ENCODE measurements around the gene NR3C2. TPM values are rescaled to one million over a fixed set of nuclear protein-coding genes. Genes with fewer than 3 reads are reported as not detected.

NR3C2 gene
- total and polyA plus RNA-seq, 2 of the 4 experiments (the other 2 are of a cell fraction), result 1.1 to 2.3 TPM

DNA sequence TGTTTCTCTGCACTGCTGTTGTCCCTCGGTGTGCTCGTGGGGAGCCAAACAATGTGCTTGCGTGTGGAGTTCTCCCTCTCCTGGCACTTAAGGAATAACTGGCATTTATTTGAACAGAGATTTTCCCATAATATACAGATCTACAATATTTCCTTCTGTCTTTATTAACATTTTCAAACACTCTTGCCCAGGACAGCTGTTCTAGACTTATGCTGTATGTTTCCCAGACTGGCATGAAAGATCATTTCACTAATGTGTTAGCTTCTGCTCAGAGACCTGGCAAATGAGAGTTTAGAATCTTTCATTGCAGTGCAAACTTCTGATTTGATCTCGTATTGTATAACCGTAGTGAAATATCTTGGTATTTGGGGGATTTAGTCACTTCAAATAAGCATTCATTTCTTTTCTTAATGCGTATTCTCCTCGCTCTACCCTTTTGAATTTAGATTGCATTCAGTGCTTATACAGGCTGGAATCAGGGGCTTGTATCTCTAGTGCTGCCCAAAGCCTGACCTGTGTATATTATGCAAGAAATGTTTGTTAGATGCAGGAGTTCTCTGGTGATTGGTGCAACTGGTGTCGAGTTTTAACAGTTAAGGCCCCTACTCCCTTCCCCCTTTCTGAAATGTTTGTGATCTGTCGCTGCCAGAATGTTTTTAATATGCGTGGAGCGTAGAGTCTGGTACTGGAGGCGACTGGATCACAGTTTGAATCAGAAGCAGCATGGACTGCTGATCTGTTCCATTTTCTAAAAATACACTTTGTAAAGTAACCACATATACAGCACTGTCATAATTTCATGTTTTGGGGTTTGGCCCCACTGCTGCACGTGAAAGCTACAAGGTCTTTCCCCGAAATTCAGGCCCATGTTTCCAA, 384.0 kb downstream of the NR3C2 start:
- TF ChIP-seq MAZ (IDR thresholded peaks at IDR 0.05; ENCODE audit: borderline replicate concordance, low read depth, low read length), result no peak
- no peak for TF ChIP-seq MXI1 (IDR thresholded peaks at IDR 0.05; ENCODE audit: borderline replicate concordance, low read depth, low read length)
- TF ChIP-seq MAFK (IDR thresholded peaks at IDR 0.05; ENCODE audit: low read depth, low read length), result no peak
- TF ChIP-seq BHLHE40 (IDR thresholded peaks at IDR 0.05; ENCODE audit: low read depth, low read length), result no peak
- TF ChIP-seq, protein P1, sequence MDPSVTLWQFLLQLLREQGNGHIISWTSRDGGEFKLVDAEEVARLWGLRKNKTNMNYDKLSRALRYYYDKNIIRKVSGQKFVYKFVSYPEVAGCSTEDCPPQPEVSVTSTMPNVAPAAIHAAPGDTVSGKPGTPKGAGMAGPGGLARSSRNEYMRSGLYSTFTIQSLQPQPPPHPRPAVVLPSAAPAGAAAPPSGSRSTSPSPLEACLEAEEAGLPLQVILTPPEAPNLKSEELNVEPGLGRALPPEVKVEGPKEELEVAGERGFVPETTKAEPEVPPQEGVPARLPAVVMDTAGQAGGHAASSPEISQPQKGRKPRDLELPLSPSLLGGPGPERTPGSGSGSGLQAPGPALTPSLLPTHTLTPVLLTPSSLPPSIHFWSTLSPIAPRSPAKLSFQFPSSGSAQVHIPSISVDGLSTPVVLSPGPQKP (IDR thresholded peaks at IDR 0.05; ENCODE audit: borderline replicate concordance, low read depth, low read length), result no peak
- TF ChIP-seq, protein P2, sequence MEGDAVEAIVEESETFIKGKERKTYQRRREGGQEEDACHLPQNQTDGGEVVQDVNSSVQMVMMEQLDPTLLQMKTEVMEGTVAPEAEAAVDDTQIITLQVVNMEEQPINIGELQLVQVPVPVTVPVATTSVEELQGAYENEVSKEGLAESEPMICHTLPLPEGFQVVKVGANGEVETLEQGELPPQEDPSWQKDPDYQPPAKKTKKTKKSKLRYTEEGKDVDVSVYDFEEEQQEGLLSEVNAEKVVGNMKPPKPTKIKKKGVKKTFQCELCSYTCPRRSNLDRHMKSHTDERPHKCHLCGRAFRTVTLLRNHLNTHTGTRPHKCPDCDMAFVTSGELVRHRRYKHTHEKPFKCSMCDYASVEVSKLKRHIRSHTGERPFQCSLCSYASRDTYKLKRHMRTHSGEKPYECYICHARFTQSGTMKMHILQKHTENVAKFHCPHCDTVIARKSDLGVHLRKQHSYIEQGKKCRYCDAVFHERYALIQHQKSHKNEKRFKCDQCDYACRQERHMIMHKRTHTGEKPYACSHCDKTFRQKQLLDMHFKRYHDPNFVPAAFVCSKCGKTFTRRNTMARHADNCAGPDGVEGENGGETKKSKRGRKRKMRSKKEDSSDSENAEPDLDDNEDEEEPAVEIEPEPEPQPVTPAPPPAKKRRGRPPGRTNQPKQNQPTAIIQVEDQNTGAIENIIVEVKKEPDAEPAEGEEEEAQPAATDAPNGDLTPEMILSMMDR (conservative IDR thresholded peaks at IDR 0.05; ENCODE audit: low read depth, low read length), result no peak
- no peak for TF ChIP-seq NFE2L2 (IDR thresholded peaks at IDR 0.05; ENCODE audit: low read depth, low read length)
- TF ChIP-seq POLR2A (IDR thresholded peaks at IDR 0.05; ENCODE audit: low read depth, low read length), result no peak
- no peak for TF ChIP-seq SMC3 (IDR thresholded peaks at IDR 0.05; ENCODE audit: low read depth, low read length)
- TF ChIP-seq CEBPB (IDR thresholded peaks at IDR 0.05; ENCODE audit: low read depth, low read length), result no peak
- no peak for TF ChIP-seq RAD21 (IDR thresholded peaks at IDR 0.05; ENCODE audit: low read length)
- TF ChIP-seq RFX5 (IDR thresholded peaks at IDR 0.05; ENCODE audit: low read depth, low read length), result no peak
- TF ChIP-seq, protein P3, sequence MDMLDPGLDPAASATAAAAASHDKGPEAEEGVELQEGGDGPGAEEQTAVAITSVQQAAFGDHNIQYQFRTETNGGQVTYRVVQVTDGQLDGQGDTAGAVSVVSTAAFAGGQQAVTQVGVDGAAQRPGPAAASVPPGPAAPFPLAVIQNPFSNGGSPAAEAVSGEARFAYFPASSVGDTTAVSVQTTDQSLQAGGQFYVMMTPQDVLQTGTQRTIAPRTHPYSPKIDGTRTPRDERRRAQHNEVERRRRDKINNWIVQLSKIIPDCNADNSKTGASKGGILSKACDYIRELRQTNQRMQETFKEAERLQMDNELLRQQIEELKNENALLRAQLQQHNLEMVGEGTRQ (IDR thresholded peaks at IDR 0.05; ENCODE audit: low read depth, low read length), result no peak
- no peak for TF ChIP-seq RCOR1 (IDR thresholded peaks at IDR 0.05; ENCODE audit: insufficient replicate concordance, low read length)
- TF ChIP-seq CHD1 (IDR thresholded peaks at IDR 0.05; ENCODE audit: low read depth, low read length), result no peak
- CTCF ChIA-PET, result no interaction called here

More for the DNA sequence above, 384.0 kb downstream of the NR3C2 start:
- Histone ChIP-seq H3K14ac (replicated peaks; ENCODE audit: low read depth, low read length) (no peak overlapping the region), H3K9me3 (ENCODE audit: control insufficient read depth, insufficient read depth, low read length) (no peaks in the 10 kb centered on the region), H2AK5ac (ENCODE audit: low read depth, low read length) (no peak overlapping the region), H3K9ac (ENCODE audit: low read depth, low read length) (no peak overlapping the region), H3K27me3 (ENCODE audit: control insufficient read depth, insufficient read depth, low read length) (no peaks in the 10 kb centered on the region), H2BK120ac (ENCODE audit: low read depth, low read length) (no peak overlapping the region), H2BK5ac (ENCODE audit: low read depth, low read length, poor library complexity, severe bottlenecking) (no peak overlapping the region), H3K23ac (ENCODE audit: low read depth, low read length) (no peak overlapping the region), H3K4me1 (ENCODE audit: control insufficient read depth, insufficient read depth, low read length) (no peaks in the 10 kb centered on the region; the same call in 1 of the 2 replicates), H4K8ac (ENCODE audit: low read depth in 2 of 2, low read length in 2 of 2) (no peak overlapping the region), H4K91ac (ENCODE audit: insufficient read depth, low read depth, low read length) (no peak overlapping the region), H3K56ac (ENCODE audit: extremely low read depth, insufficient read depth, low read length) (no peak overlapping the region), H2AFZ (replicated peaks; ENCODE audit: low read length, poor library complexity) (no peak overlapping the region), H3K9me1 (ENCODE audit: insufficient read depth, low read length) (peaks cover 17% of the 10 kb centered on the region), H2BK20ac (ENCODE audit: low read depth, low read length) (no peak overlapping the region), H4K20me1 (ENCODE audit: insufficient read depth, low read length) (peaks cover 9% of the 10 kb centered on the region), H3K4me2 (ENCODE audit: low read depth, low read length) (no peak overlapping the region), H3K4ac (ENCODE audit: low read depth, low read length) (no peak overlapping the region), H3K36me3 (ENCODE audit: control insufficient read depth, insufficient read depth, low read length) (peaks cover 6% of the 10 kb centered on the region), H3K18ac (ENCODE audit: low read depth, low read length) (no peak overlapping the region), H2AK9ac (replicated peaks; ENCODE audit: low read depth, low read length, poor library complexity) (no peak overlapping the region), H2BK15ac (ENCODE audit: low read depth, low read length) (no peak overlapping the region), H3K79me1 (ENCODE audit: low read depth in 1 of 2, low read length in 2 of 2) (peaks cover 33 to 41% of the 10 kb centered on the region in 2 experiments), H4K5ac (ENCODE audit: low read depth, low read length) (no peak overlapping the region), H3K27ac (ENCODE audit: insufficient read depth, low read length) (no peak overlapping the region), H3K4me3 (ENCODE audit: insufficient read depth, low read depth, low read length) (no peak overlapping the region)
- 83% methylated on average over 3 of the region's 14 CpGs; no CpG with 5 or more reads in 1 of the 2 experiments for WGBS, 2 experiments (ENCODE audit: extremely low coverage in 2 of 2, insufficient read length in 1 of 2)
- POLR2A ChIA-PET (ENCODE audit: unreplicated experiment), result no interaction called here
- no TSS peak for BruUV-seq (replicated peaks)
- dilution Hi-C loops (cut with HindIII; ENCODE audit: low sequenced_read_pairs, unreplicated experiment) (no loop called here), in situ Hi-C loops (cut with MboI; ENCODE audit: low sequenced_read_pairs) (no loop called here), intact Hi-C loops (cut with micrococcal nuclease) (no loop called here)
- DNase-seq, result no peak
- ATAC-seq (ENCODE audit: low read depth), result no peak

All from IMR-90 (cell line).